ENCODE data around the gene GFRA4.

GFRA4 gene

DNA sequence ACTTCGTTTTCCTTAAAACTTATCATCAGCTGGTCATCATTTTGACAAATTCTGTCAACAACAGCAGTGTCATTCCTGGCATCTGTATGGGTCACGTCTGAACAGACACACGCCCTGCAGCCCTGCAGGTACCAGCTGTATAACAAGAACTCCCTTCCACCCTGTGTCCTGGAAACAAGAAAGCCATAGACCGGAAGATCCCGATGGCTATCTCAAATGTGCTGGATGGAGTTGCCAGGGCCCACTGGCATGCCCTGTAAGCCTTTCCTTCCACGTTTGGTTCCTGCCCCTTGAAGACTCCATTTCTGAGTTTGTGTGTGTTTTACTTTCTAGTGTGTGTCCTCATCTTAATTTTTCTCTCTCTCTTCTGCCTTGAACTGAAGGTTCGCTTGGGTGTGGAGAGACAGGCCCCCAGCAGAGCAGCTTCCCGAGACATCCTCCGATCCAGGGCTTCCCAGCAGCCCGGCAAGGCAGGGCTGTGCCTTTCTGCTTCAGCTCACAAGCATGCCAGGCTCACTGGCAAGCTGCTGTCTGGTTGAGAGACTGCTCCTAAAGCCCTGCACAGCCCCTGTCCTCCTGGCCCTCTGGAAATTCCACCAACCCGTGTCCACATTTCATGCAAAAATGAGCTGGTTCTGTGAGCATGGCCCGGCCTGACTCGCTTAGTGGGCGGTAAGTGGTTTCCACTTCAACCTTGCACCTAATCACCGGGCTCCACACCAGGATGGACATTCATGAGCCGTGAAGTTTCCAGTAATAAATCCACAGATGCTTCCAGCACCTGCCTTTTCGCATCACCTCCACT lies 8.7 kb downstream of the GFRA4 start:
- no peak for DNase-seq (ENCODE audit: low read depth in 2 of 3, low spot score in 2 of 3)

- DNase-seq (ENCODE audit: low read depth in 2 of 3, low spot score in 2 of 3) = no peak
These were observed 9.3 kb downstream of the GFRA4 start for GRCh38 chr20:3653921-3654320.

GRCh38 chr20:3652676-3653596 lies 10.3 kb downstream of the GFRA4 start:
- DNase-seq (ENCODE audit: low read depth in 2 of 3, low spot score in 2 of 3) = no peak

DNA sequence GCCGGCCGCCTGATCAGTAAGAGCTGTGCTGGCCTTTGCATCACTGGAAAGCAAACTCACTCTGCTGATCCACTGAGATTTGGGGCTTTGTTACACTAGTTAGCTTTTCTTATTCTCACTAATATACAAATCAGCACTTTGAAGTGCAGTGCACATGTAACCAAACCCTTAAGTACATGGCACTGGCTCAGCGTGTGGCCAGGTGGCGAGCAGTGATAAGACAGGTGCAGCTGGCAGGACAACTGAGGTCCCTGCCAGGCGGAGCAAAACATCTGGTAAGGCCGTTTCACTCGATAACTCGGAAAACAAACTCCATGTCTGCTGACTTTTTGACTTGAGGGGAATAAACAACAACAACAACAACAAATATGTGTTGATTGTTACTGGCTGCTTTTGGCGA lies 11.0 kb downstream of the GFRA4 start:
- no peak for DNase-seq (ENCODE audit: low read depth in 2 of 3, low spot score in 2 of 3)

DNA sequence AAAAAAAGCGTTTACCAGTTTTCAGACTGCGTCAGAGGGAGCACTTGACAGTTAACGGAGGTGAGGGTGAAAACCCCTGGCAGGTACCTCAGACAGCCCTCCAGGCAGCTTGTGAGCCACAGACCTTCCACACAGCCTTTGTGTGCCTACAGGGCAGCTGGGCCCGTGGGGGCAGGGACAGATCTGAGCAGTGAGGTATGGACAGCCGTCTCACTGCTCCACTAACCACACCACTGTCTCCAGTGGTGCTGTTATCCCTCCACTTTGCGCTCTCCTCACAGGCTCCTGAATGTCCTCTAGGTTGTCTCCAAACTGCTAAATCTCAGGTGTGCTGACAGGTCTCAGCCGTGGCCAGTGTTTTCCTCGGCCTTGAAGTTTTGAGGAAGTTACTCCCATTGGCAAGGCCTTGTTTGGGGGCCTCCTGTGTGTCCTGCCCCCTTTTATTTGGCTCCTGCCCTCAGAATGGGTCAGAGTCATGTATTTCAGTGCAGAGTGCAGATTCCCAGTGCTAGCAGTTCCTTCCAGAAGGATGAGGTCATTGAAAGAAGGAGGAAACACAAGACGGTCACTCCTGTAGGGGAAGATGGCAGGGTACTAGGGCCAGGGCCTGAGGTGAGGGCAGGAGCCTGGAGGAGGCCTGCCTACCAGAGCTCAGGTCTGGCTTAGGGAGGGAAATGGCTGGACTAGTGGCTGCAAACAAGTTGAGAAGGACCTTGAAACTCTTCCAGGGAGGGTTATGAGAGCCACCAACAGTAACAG lies 11.8 kb downstream of the GFRA4 start:
- no peak for DNase-seq (ENCODE audit: low read depth in 2 of 3, low spot score in 2 of 3)

- DNase-seq (ENCODE audit: low read depth in 2 of 3, low spot score in 2 of 3) = no peak
These were observed 14.2 kb downstream of the GFRA4 start for GRCh38 chr20:3648951-3649350.

DNA sequence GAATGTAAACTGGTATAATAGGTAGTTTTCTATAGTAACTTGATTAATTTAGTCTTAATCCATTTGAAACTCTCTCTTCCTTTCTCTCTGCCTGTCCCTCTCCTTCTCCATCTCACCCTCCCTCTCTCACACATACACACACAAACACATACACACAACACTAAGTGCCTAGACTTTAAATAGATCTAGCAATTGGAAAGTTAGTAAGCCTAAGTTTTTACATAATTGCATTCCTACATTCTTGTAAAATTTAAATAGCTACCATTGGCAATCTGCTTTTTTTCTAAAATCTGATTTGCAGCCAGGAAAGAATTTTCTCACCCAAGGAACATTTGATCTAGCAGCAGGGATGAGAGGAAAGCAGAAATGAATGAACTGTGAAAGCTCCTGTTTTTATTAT lies 15.7 kb downstream of the GFRA4 start:
- no peak for DNase-seq (ENCODE audit: low read depth in 2 of 3, low spot score in 2 of 3)

- DNase-seq (ENCODE audit: low read depth in 2 of 3, low spot score in 2 of 3) = no peak
These were observed 16.5 kb downstream of the GFRA4 start for GRCh38 chr20:3646651-3647050.

GRCh38 chr20:3646067-3646440 lies 17.1 kb downstream of the GFRA4 start:
- DNase-seq (ENCODE audit: low read depth in 2 of 3, low spot score in 2 of 3) = no peak

DNA sequence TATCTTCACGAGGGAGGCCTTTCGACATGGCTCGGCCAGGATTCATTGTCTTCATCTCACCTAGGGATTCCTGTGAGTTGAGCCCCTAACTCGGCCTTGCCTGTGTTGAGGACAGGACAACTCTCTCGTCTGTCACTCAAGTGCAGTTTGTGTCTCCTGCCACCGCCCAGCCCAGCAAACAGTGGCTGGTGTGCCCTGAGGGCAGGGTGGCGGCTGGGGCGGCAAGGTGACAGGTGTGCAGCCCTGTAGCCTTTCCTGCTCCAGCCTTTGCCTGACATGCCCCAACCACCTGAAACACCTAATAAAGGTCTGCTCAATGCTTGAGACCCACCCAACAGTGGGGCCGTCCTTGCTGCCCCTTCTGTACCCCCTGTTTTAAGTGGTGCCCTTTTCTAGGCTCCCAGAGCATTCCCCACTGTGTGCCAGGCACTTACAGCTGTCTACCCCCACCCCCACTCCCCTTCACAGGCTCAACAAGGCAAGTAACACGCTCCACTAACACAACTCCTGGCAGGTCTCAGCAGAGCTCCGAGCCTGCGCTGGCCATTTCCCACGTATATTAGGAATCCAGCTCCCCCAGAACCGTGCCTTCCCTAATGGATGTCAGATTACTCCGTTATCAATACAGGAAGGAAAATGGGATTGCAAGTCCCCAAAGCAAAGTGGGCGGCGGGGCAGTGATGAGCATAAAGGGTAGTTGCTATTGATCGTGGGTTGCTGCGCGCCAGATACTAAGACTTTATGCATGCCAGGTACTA lies 17.7 kb downstream of the GFRA4 start:
- no peak for DNase-seq (ENCODE audit: low read depth in 2 of 3, low spot score in 2 of 3)

DNA sequence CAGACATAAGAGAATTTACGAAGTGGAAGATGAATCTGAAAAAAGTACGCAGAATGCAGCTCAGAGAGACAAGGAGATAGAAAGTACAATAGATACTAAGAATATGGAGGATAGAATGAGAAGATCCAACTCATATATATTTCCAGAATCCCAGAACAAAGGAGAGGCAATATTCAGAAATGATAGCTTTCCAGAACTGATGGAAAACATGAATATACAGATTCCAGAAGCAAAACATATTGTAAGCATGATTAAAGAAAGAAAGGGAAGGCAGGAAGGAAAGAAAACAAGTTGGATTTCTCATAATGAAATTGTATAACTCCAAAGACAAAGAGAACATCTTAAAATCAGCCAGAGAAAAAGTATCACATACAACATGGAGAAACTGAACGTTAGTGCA lies 22.9 kb downstream of the GFRA4 start:
- DNase-seq (ENCODE audit: low read depth in 2 of 3, low spot score in 2 of 3) = no peak

DNA sequence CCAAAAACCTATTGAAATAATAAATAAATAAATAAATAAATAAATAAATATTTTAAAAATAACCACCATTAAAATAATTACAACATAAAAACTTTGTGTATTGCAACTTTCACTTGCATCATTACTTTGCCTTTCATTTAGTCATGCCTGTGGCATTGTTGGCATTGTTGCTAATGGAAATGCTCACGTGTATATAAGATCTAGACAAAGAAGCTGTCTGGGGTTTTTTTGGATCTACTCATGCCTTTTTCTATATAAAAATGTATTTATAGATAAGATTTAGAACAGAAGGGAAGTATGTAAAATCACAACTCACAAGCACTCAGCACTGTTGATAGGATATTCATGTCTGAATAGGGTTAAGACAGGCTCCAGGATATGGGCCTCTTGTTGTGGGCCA lies 27.9 kb downstream of the GFRA4 start:
- DNase-seq (ENCODE audit: low read depth in 2 of 3, low spot score in 2 of 3) = no peak

- DNase-seq (ENCODE audit: low read depth in 2 of 3, low spot score in 2 of 3) = no peak
These were observed 29.2 kb downstream of the GFRA4 start for GRCh38 chr20:3633913-3634478.

DNA sequence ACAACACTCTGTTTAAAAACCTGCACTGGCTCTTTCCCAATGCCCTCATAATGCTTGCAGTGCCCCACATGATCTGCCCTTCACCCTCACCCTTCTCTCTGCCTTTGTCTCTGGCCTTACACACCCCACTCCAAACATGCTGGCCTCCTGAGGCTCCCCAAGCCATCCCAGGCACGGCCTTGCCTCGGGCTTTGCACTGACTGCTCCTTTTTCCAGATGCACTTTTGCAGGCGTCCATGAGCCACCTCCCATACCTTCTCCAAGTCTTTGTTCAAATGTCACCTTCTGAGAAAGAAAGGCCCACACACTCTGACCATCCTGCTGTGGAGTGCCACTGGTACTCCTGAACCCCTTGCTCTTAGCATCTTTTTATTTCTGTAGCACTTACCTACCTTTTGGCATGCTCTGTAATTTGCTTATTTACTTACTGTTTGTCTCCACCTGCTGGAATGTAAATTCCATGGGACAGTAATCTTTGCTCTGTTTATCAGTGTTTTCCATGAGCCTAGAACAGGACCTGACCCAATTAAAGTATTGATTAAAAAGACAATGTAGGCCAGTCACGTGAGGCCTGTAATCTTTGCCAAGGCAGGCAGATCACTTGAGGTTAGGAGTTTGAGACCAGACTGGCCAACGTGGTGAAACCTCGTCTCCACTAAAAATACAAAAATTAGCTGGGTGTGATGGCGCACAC lies 30.7 kb downstream of the GFRA4 start:
- no peak for DNase-seq (ENCODE audit: low read depth in 2 of 3, low spot score in 2 of 3)

- DNase-seq (ENCODE audit: low read depth in 2 of 3, low spot score in 2 of 3) = no peak
These were observed 31.7 kb downstream of the GFRA4 start for GRCh38 chr20:3631534-3631933.

DNA sequence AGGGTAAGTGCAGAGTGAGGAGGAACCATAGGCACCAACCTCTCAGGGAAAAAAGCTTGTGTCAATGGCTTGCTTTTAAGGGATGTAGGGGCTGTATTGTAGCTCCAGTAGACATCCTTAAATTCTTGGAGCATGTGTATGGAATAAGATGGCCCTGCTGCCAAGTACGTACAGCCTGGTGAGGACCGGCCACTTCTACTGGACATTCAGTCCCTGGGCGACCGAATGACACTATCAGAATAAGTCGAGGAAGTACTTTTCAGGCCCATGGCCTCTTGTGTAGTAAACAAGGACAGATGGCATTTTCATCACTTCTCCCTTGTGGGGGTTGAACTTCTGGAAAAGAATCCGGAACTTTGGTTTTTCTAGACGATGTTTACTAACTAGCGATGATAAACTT lies 32.8 kb downstream of the GFRA4 start:
- no peak for DNase-seq (ENCODE audit: low read depth in 2 of 3, low spot score in 2 of 3)

GRCh38 chr20:3629893-3630292 lies 33.3 kb downstream of the GFRA4 start:
- no peak for DNase-seq (ENCODE audit: low read depth in 2 of 3, low spot score in 2 of 3)

GRCh38 chr20:3628502-3629314 lies 34.5 kb downstream of the GFRA4 start:
- DNase-seq (ENCODE audit: low read depth in 2 of 3, low spot score in 2 of 3) = no peak

- DNase-seq (ENCODE audit: low read depth in 2 of 3, low spot score in 2 of 3) = no peak
These were observed 35.7 kb downstream of the GFRA4 start for GRCh38 chr20:3627476-3627875.
